Neural progenitor cell (in vitro differentiated cells): ENCODE results near the gene INPP4A. TPM values are rescaled to one million over a fixed set of nuclear protein-coding genes. Genes with fewer than 3 reads are reported as not detected.

Experiments
- DNase-seq: peaks from one replicate; pipeline ENCODE4 v3.0.0-alpha.2; 2016; ENCODE audit warnings: low spot score
- H2AFZ ChIP-seq: fragments of 200-600 bp; sonication (generic); replicated peaks from 2 replicates; pipeline ENCODE4 v1.6.1; 2016; ENCODE audit warnings: antibody characterized with exemption
- H3F3A ChIP-seq: fragments of 200-600 bp; sonication (generic); 2 replicates; pipeline ENCODE4 v1.6.1; 2016; ENCODE audit warnings: antibody characterized with exemption, low read depth
- H3K27ac ChIP-seq: fragments of 200-600 bp; sonication (generic); 2 replicates; pipeline ENCODE4 v1.5.1; 2016; ENCODE audit warnings: mild to moderate bottlenecking
- H3K27me3 ChIP-seq: fragments of 200-600 bp; sonication (generic); 2 replicates; pipeline ENCODE4 v1.6.1; 2016; ENCODE audit warnings: mild to moderate bottlenecking, moderate library complexity
- H3K36me3 ChIP-seq: fragments of 200-600 bp; sonication (generic); 2 replicates; pipeline ENCODE4 v1.5.1; 2016
- H3K4me1 ChIP-seq: fragments of 200-600 bp; sonication (generic); 2 replicates; pipeline ENCODE4 v1.6.1; 2016; ENCODE audit warnings: mixed run types
- H3K4me2 ChIP-seq: fragments of 200-600 bp; sonication (generic); 2 replicates; pipeline ENCODE4 v1.6.1; 2016
- H3K4me3 ChIP-seq: fragments of 200-600 bp; sonication (generic); 2 replicates; pipeline ENCODE4 v1.5.1; 2016
- H3K79me2 ChIP-seq: fragments of 200-600 bp; sonication (generic); 2 replicates; pipeline ENCODE4 v1.6.1; 2016; ENCODE audit warnings: low read depth
- H3K9ac ChIP-seq: fragments of 200-600 bp; sonication (generic); 2 replicates; pipeline ENCODE4 v1.6.1; 2016
- H3K9me3 ChIP-seq: fragments of 200-600 bp; sonication (generic); 2 replicates; pipeline ENCODE4 v1.5.1; 2016; ENCODE audit warnings: low read depth
- H4K20me1 ChIP-seq: fragments of 200-600 bp; sonication (generic); 2 replicates; pipeline ENCODE4 v1.6.1; 2016; ENCODE audit warnings: low read depth
- H3K27ac Mint-ChIP-seq: 3 replicates; pipeline ENCODE4 v1.8.0; 2021; ENCODE audit warnings: mixed read lengths
- H3K27me3 Mint-ChIP-seq: 2 replicates; pipeline ENCODE4 v1.8.0; 2022; ENCODE audit warnings: low read depth, mild to moderate bottlenecking, inconsistent platforms, moderate library complexity, mixed read lengths; ENCODE audit not compliant: insufficient read depth
- H3K36me3 Mint-ChIP-seq: 3 replicates; pipeline ENCODE4 v1.8.0; 2021; ENCODE audit warnings: mixed read lengths
- H3K4me1 Mint-ChIP-seq: 3 replicates; pipeline ENCODE4 v1.8.0; 2021; ENCODE audit warnings: mixed read lengths
- H3K4me3 Mint-ChIP-seq: 3 replicates; pipeline ENCODE4 v1.8.0; 2021; ENCODE audit warnings: mild to moderate bottlenecking, moderate library complexity, mixed read lengths
- H3K9me3 Mint-ChIP-seq: 3 replicates; pipeline ENCODE4 v1.8.0; 2020; ENCODE audit warnings: mixed read lengths
- EZH2 ChIP-seq: fragments of 200-600 bp; sonication (generic); IDR thresholded peaks from 2 replicates; pipeline ENCODE4 v1.6.1; 2017; ENCODE audit warnings: antibody characterized with exemption, mild to moderate bottlenecking, moderate library complexity
- EZH2phosphoT487 ChIP-seq: fragments of 200-600 bp; sonication (generic); IDR thresholded peaks from 2 replicates; pipeline ENCODE4 v1.6.1; 2017; ENCODE audit warnings: antibody characterized with exemption
- total RNA-seq: library from RNA; depleted of rRNA; stranded (reverse); fragments of >200 nt; gene quantifications from 2 replicates; pipeline ENCODE4 v1.2.3, GENCODE V29; 2015; ENCODE audit warnings: low replicate concordance
- TF ChIP-seq, protein P1 (sequence below): fragments of 200-600 bp; sonication (generic); IDR thresholded peaks from 2 replicates; pipeline ENCODE4 v1.5.1; 2017; ENCODE audit warnings: antibody characterized with exemption, mild to moderate bottlenecking

The INPP4A gene
- total RNA-seq, 1 donor from 2014 or later, result 35.1 TPM

DNA sequence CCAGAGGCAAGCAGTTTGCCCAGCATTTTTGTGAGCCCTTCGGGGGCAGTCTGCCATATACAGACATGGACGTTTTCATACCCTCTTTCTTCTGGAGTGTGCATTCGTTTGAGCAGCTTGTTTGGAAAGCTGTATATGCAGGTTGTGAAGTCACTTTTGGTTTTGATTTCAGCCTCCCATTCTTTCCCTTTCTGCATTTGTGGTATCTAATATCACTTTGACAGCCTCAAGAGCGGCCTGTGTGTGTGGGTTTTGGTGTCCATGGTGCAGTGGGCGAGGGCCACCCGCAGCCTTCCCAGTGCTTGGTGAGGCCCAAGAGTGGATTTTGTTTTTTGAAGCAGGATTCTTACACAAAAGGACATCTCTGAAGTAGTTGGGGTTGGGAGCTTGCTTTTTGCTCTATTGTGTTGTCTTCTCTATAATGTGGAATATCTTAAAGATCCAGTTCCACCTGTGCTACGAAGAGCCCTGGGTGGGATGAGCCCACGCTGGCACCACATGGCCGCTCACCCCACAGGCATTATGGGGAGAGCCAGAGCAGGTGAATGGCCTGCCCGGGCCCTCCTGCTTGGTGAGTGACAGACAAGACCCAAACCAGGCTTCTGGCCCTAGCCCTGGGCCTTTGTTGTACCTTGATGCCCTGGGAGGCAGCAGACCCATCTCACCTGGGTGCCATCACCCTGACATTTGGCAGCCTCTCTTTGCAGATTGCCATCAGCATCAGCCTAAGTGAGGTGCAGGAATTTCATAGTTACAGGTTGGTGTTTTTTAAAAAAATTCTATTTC lies 29.5 kb downstream of the INPP4A start:
- H3K9ac ChIP-seq, result no peak overlapping the region
- H3K79me2 ChIP-seq, result peaks cover 25% of the 10 kb centered on the region
- no peak overlapping the region for H2AFZ ChIP-seq
- no peak overlapping the region for H3K27ac Mint-ChIP-seq
- H3K4me1 Mint-ChIP-seq, result peaks cover 14% of the 10 kb centered on the region
- no peak for TF ChIP-seq EZH2phosphoT487
- no peak for TF ChIP-seq EZH2
- TF ChIP-seq, protein P1, sequence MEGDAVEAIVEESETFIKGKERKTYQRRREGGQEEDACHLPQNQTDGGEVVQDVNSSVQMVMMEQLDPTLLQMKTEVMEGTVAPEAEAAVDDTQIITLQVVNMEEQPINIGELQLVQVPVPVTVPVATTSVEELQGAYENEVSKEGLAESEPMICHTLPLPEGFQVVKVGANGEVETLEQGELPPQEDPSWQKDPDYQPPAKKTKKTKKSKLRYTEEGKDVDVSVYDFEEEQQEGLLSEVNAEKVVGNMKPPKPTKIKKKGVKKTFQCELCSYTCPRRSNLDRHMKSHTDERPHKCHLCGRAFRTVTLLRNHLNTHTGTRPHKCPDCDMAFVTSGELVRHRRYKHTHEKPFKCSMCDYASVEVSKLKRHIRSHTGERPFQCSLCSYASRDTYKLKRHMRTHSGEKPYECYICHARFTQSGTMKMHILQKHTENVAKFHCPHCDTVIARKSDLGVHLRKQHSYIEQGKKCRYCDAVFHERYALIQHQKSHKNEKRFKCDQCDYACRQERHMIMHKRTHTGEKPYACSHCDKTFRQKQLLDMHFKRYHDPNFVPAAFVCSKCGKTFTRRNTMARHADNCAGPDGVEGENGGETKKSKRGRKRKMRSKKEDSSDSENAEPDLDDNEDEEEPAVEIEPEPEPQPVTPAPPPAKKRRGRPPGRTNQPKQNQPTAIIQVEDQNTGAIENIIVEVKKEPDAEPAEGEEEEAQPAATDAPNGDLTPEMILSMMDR, result no peak
- H4K20me1 ChIP-seq, result peaks cover 25% of the 10 kb centered on the region
- H3K27me3 ChIP-seq, result no peaks in the 10 kb centered on the region
- no peaks in the 10 kb centered on the region for H3K9me3 ChIP-seq
- H3K27me3 Mint-ChIP-seq, result peaks cover 3% of the 10 kb centered on the region
- no peak overlapping the region for H3K27ac ChIP-seq
- H3K36me3 Mint-ChIP-seq, result peaks cover 7% of the 10 kb centered on the region
- no peaks in the 10 kb centered on the region for H3K9me3 Mint-ChIP-seq
- H3K4me3 Mint-ChIP-seq, result no peak overlapping the region
- no peak overlapping the region for H3K4me2 ChIP-seq
- DNase-seq, result no peak
- peaks cover 8% of the 10 kb centered on the region for H3K4me1 ChIP-seq
- H3F3A ChIP-seq, result no peaks in the 10 kb centered on the region
- no peak overlapping the region for H3K4me3 ChIP-seq
- no peaks in the 10 kb centered on the region for H3K36me3 ChIP-seq

GRCh38 chr2:98474979-98475632 lies 30.4 kb downstream of the INPP4A start:
- no peak for DNase-seq
- Histone ChIP-seq H3K4me3 (no peak overlapping the region), H3K4me2 (no peak overlapping the region), H4K20me1 (peaks cover 35% of the 10 kb centered on the region), H3K79me2 (peaks cover 17% of the 10 kb centered on the region), H3K27ac (no peak overlapping the region), H3K9me3 (no peaks in the 10 kb centered on the region), H3F3A (no peaks in the 10 kb centered on the region), H3K27me3 (no peaks in the 10 kb centered on the region), H3K36me3 (no peaks in the 10 kb centered on the region), H3K4me1 (peaks cover 8% of the 10 kb centered on the region), H2AFZ (no peak overlapping the region), H3K9ac (no peak overlapping the region)
- Mint-ChIP-seq H3K4me1 (peaks cover 16% of the 10 kb centered on the region), H3K9me3 (no peaks in the 10 kb centered on the region), H3K4me3 (no peak overlapping the region), H3K36me3 (peaks cover 5% of the 10 kb centered on the region), H3K27ac (no peak overlapping the region), H3K27me3 (peaks cover 3% of the 10 kb centered on the region)
- TF ChIP-seq EZH2phosphoT487 (no peak), EZH2 (no peak)
- TF ChIP-seq, protein P1, result no peak

- Histone ChIP-seq H3K4me2 (no peak overlapping the region), H3K4me3 (no peak overlapping the region), H3K9ac (no peak overlapping the region), H4K20me1 (peaks cover 41% of the 10 kb centered on the region), H3K4me1 (peaks cover 8% of the 10 kb centered on the region), H3K79me2 (peaks cover 17% of the 10 kb centered on the region), H2AFZ (no peak overlapping the region), H3K27ac (no peak overlapping the region), H3F3A (no peaks in the 10 kb centered on the region), H3K9me3 (no peaks in the 10 kb centered on the region), H3K27me3 (no peaks in the 10 kb centered on the region), H3K36me3 (no peaks in the 10 kb centered on the region)
- H3K9me3 Mint-ChIP-seq, result no peaks in the 10 kb centered on the region
- H3K36me3 Mint-ChIP-seq, result peaks cover under 1% of the 10 kb centered on the region
- H3K27ac Mint-ChIP-seq, result no peak overlapping the region
- H3K27me3 Mint-ChIP-seq, result peaks cover 3% of the 10 kb centered on the region
- peaks cover 15% of the 10 kb centered on the region for H3K4me1 Mint-ChIP-seq
- DNase-seq, result no peak
- TF ChIP-seq, protein P1, result no peak
- TF ChIP-seq EZH2, result no peak
- no peak for TF ChIP-seq EZH2phosphoT487
- no peak overlapping the region for H3K4me3 Mint-ChIP-seq
These were observed 31.7 kb downstream of the INPP4A start for GRCh38 chr2:98476192-98476868.
